H9 (cell line): ENCODE data around the gene AMER2. TPM values are rescaled to one million over a fixed set of nuclear protein-coding genes. Genes with fewer than 3 reads are reported as not detected.

Experiments
- DNase-seq: peaks from one replicate; pipeline ENCODE4 v3.0.0-alpha.2; 2017
- H2AFZ ChIP-seq: one replicate; pipeline ENCODE4 v1.6.1; 2013; ENCODE audit warnings: mild to moderate bottlenecking, low read length, control low read depth, moderate library complexity
- H2AK5ac ChIP-seq: 2 replicates; pipeline ENCODE4 v1.6.1; 2013; ENCODE audit warnings: low read length, control low read depth, mixed read lengths; ENCODE audit not compliant: insufficient read length
- H2BK120ac ChIP-seq: one replicate; pipeline ENCODE4 v1.6.1; 2013; ENCODE audit warnings: low read depth, mild to moderate bottlenecking, low read length, control low read depth, inconsistent platforms; ENCODE audit not compliant: poor library complexity, severe bottlenecking
- H2BK12ac ChIP-seq: 2 replicates; pipeline ENCODE4 v1.6.1; 2013; ENCODE audit warnings: low read length, control low read depth, mixed read lengths, low read depth; ENCODE audit not compliant: insufficient read length
- H2BK15ac ChIP-seq: 2 replicates; pipeline ENCODE4 v1.6.1; 2013; ENCODE audit warnings: low read depth, low read length, control low read depth
- H2BK20ac ChIP-seq: one replicate; pipeline ENCODE4 v1.6.1; 2013; ENCODE audit warnings: low read depth, mild to moderate bottlenecking, low read length, control low read depth, inconsistent platforms; ENCODE audit not compliant: poor library complexity, severe bottlenecking
- H2BK5ac ChIP-seq: 2 replicates; pipeline ENCODE4 v1.6.1; 2013; ENCODE audit warnings: low read length, control low read depth, mixed read lengths; ENCODE audit not compliant: insufficient read length
- H3K14ac ChIP-seq: 2 replicates; pipeline ENCODE4 v1.6.1; 2013; ENCODE audit warnings: low read length, control low read depth; ENCODE audit not compliant: insufficient read depth
- H3K18ac ChIP-seq: 2 replicates; pipeline ENCODE4 v1.6.1; 2013; ENCODE audit warnings: low read depth, mild to moderate bottlenecking, mixed read lengths, low read length, control low read depth; ENCODE audit not compliant: insufficient read length
- H3K23ac ChIP-seq: 2 replicates; pipeline ENCODE4 v1.6.1; 2013; ENCODE audit warnings: low read length, control low read depth, mixed read lengths, low read depth; ENCODE audit not compliant: insufficient read length
- H3K23me2 ChIP-seq: 2 replicates; pipeline ENCODE4 v1.6.1; 2013; ENCODE audit warnings: low read depth, mild to moderate bottlenecking, mixed read lengths, low read length, control low read depth; ENCODE audit not compliant: insufficient read length, poor library complexity, severe bottlenecking
- H3K27ac ChIP-seq: 2 replicates; pipeline ENCODE4 v1.5.1; 2013; ENCODE audit warnings: low read length, control low read depth, mixed read lengths, low read depth; ENCODE audit not compliant: insufficient read length
- H3K27me3 ChIP-seq: 2 replicates; pipeline ENCODE4 v1.6.1; 2013; ENCODE audit warnings: low read length, control low read depth, inconsistent platforms; ENCODE audit not compliant: insufficient read depth
- H3K4ac ChIP-seq: 2 replicates; pipeline ENCODE4 v1.6.1; 2013; ENCODE audit warnings: low read depth, mild to moderate bottlenecking, control low read depth, inconsistent platforms, low read length, moderate library complexity
- H3K4me1 ChIP-seq: 2 replicates; pipeline ENCODE4 v1.6.1; 2013; ENCODE audit warnings: low read length, control low read depth, inconsistent platforms; ENCODE audit not compliant: insufficient read depth
- H3K4me2 ChIP-seq: 2 replicates; pipeline ENCODE4 v1.6.1; 2013; ENCODE audit warnings: low read length, control low read depth, mixed read lengths; ENCODE audit not compliant: insufficient read length, insufficient read depth
- H3K56ac ChIP-seq: 2 replicates; pipeline ENCODE4 v1.6.1; 2013; ENCODE audit warnings: low read depth, mild to moderate bottlenecking, mixed read lengths, low read length, control low read depth; ENCODE audit not compliant: insufficient read length
- H3K79me1 ChIP-seq: 2 replicates; pipeline ENCODE4 v1.6.1; 2013; ENCODE audit warnings: low read depth, mild to moderate bottlenecking, moderate library complexity, low read length, control low read depth, inconsistent platforms; ENCODE audit not compliant: insufficient read depth, poor library complexity, severe bottlenecking
- H3K79me2 ChIP-seq: 2 replicates; pipeline ENCODE4 v1.6.1; 2013; ENCODE audit warnings: low read length, control low read depth, inconsistent platforms; ENCODE audit not compliant: insufficient read depth
- H3K9ac ChIP-seq: 2 replicates; pipeline ENCODE4 v1.6.1; 2013; ENCODE audit warnings: low read length, control low read depth, mixed read lengths; ENCODE audit not compliant: insufficient read length; ENCODE audit errors: extremely low read depth
- H3K9me3 ChIP-seq: one replicate; pipeline ENCODE4 v1.6.1; 2013; ENCODE audit warnings: low read depth, low read length, inconsistent platforms; ENCODE audit not compliant: control insufficient read depth
- H3T11ph ChIP-seq: one replicate; pipeline ENCODE4 v1.6.1; 2013; ENCODE audit warnings: mild to moderate bottlenecking, low read length, control low read depth, inconsistent platforms
- H4K20me1 ChIP-seq: one replicate; pipeline ENCODE4 v1.6.1; 2013; ENCODE audit not compliant: control insufficient read depth, insufficient read length, insufficient read depth
- H4K5ac ChIP-seq: 2 replicates; pipeline ENCODE4 v1.6.1; 2013; ENCODE audit warnings: low read depth, mild to moderate bottlenecking, mixed read lengths, low read length, control low read depth; ENCODE audit not compliant: insufficient read length
- H4K8ac ChIP-seq: replicated peaks from 2 replicates; pipeline ENCODE4 v1.6.1; 2013; ENCODE audit warnings: low read length, control low read depth, mixed read lengths, low read depth; ENCODE audit not compliant: insufficient read length
- H4K91ac ChIP-seq: 2 replicates; pipeline ENCODE4 v1.6.1; 2013; ENCODE audit warnings: low read depth, mild to moderate bottlenecking, moderate library complexity, mixed read lengths, low read length, control low read depth; ENCODE audit not compliant: insufficient read length
- H3K27ac Mint-ChIP-seq, 3 experiments: 2 replicates in 2 of 3; 3 replicates in 1 of 3; pipeline ENCODE4 v1.8.0; 2020 to 2021; ENCODE audit warnings: mixed read lengths in 3 of 3, mild to moderate bottlenecking in 1 of 3, moderate library complexity in 1 of 3
- H3K27me3 Mint-ChIP-seq: 2 replicates; pipeline ENCODE4 v1.8.0; 2021; ENCODE audit warnings: low read depth, mild to moderate bottlenecking, moderate library complexity, mixed read lengths
- H3K36me3 Mint-ChIP-seq, 3 experiments: 2 replicates in 2 of 3; 3 replicates in 1 of 3; pipeline ENCODE4 v1.8.0; 2020 to 2021; ENCODE audit warnings: low read depth in 3 of 3, mixed read lengths in 3 of 3; ENCODE audit not compliant: insufficient read depth in 1 of 3
- H3K4me1 Mint-ChIP-seq, 2 experiments: 2 replicates each; pipeline ENCODE4 v1.8.0; 2020; ENCODE audit warnings: mixed read lengths in 2 of 2
- H3K4me3 Mint-ChIP-seq, 2 experiments: 2 replicates in 1 of 2; 3 replicates in 1 of 2; pipeline ENCODE4 v1.8.0; 2020 to 2021; ENCODE audit warnings: mild to moderate bottlenecking in 2 of 2, mixed read lengths in 2 of 2, moderate library complexity in 1 of 2
- H3K9me3 Mint-ChIP-seq, 2 experiments: 2 replicates in 1 of 2; 3 replicates in 1 of 2; pipeline ENCODE4 v1.8.0; 2020; ENCODE audit warnings: mild to moderate bottlenecking in 2 of 2, mixed read lengths in 2 of 2, moderate library complexity in 1 of 2
- WGBS: extraction: QIAGEN DNeasy Blood & Tissue Kit; methylation state at CpG from one replicate; pipeline ENCODE4 v1.1.7; 2013; ENCODE audit warnings: missing lambda C conversion rate, low lambda C conversion rate, mixed read lengths; ENCODE audit not compliant: insufficient read length; ENCODE audit errors: extremely low coverage; 5-methylcytosine and 5-hydroxymethylcytosine counted together
- total RNA-seq: library from RNA; stranded (reverse); gene quantifications from 2 replicates; pipeline ENCODE4 v1.2.1, GENCODE V29; 2021
- TF ChIP-seq, protein P1 (sequence below): fragments of 200-600 bp; sonication (generic); conservative IDR thresholded peaks from 3 replicates; pipeline ENCODE4 v1.8.0; 2021; ENCODE audit warnings: antibody characterized with exemption, mild to moderate bottlenecking

The AMER2 gene
- total RNA-seq, 1 experiment from 2014 or later, result 0.02 TPM

DNA sequence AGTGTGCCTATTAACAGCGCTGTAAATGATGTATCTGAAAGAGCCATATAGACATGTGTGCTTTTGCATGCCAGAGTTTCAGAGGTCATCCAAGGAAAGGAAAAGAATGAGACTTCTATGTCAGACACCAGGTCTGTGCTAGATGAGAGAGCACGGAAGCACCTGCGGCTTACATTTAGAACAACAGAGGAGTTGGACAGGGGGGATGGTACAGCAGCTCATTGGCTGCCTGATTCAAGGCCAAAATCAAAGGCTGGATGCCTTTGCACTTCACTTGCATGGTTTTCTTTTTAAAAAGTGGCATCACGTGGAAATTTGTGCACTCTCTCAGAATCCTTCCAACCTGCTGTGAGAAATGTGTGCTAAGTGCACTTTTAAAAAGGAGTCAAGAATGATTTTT, 32.8 kb upstream of the AMER2 start:
- no peaks in the 10 kb centered on the region for H3K9me3 ChIP-seq
- no peak overlapping the region for H2BK20ac ChIP-seq
- H2BK12ac ChIP-seq, result no peak overlapping the region
- H2AFZ ChIP-seq, result no peak overlapping the region
- no peak overlapping the region for H3K4ac ChIP-seq
- H3K27ac ChIP-seq, result no peak overlapping the region
- H2BK15ac ChIP-seq, result no peak overlapping the region
- H4K20me1 ChIP-seq, result no peaks in the 10 kb centered on the region
- no CpG with 5 or more reads among the region's 4 CpGs for WGBS
- no peak overlapping the region for H4K8ac ChIP-seq
- no peak overlapping the region for H3K56ac ChIP-seq
- no peak overlapping the region for H3K23ac ChIP-seq
- no peaks in the 10 kb centered on the region for H3K79me2 ChIP-seq
- H3K4me3 Mint-ChIP-seq, result no peak overlapping the region
- no peak for DNase-seq
- H3K36me3 Mint-ChIP-seq, result peaks cover 0 to 2% (median 0%) of the 10 kb centered on the region in 3 experiments; a peak in 1 of 7 replicates
- H3K4me1 Mint-ChIP-seq, result peaks cover 8 to 13% of the 10 kb centered on the region in 2 experiments
- H3K27ac Mint-ChIP-seq, result no peak overlapping the region
- H3K23me2 ChIP-seq, result no peaks in the 10 kb centered on the region
- no peak overlapping the region for H3K18ac ChIP-seq
- H3K27me3 ChIP-seq, result no peaks in the 10 kb centered on the region
- no peak overlapping the region for H2AK5ac ChIP-seq
- H3T11ph ChIP-seq, result no peak overlapping the region
- peaks cover 4% of the 10 kb centered on the region for H3K27me3 Mint-ChIP-seq
- H2BK5ac ChIP-seq, result no peak overlapping the region
- H3K9ac ChIP-seq, result no peak overlapping the region
- H3K79me1 ChIP-seq, result no peaks in the 10 kb centered on the region
- TF ChIP-seq, protein P1, sequence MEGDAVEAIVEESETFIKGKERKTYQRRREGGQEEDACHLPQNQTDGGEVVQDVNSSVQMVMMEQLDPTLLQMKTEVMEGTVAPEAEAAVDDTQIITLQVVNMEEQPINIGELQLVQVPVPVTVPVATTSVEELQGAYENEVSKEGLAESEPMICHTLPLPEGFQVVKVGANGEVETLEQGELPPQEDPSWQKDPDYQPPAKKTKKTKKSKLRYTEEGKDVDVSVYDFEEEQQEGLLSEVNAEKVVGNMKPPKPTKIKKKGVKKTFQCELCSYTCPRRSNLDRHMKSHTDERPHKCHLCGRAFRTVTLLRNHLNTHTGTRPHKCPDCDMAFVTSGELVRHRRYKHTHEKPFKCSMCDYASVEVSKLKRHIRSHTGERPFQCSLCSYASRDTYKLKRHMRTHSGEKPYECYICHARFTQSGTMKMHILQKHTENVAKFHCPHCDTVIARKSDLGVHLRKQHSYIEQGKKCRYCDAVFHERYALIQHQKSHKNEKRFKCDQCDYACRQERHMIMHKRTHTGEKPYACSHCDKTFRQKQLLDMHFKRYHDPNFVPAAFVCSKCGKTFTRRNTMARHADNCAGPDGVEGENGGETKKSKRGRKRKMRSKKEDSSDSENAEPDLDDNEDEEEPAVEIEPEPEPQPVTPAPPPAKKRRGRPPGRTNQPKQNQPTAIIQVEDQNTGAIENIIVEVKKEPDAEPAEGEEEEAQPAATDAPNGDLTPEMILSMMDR, result no peak
- no peaks in the 10 kb centered on the region for H3K9me3 Mint-ChIP-seq
- H3K14ac ChIP-seq, result no peak overlapping the region
- H3K4me1 ChIP-seq, result no peaks in the 10 kb centered on the region
- H2BK120ac ChIP-seq, result no peak overlapping the region
- no peak overlapping the region for H4K91ac ChIP-seq
- no peak overlapping the region for H4K5ac ChIP-seq
- no peak overlapping the region for H3K4me2 ChIP-seq
